Measurements from ENCODE around the gene TNPO2. TPM values are rescaled to one million over a fixed set of nuclear protein-coding genes. Genes with fewer than 3 reads are reported as not detected.

Gene TNPO2
- total RNA-seq, 4 donors from 2014 or later: 25.5 to 57.8 (median 43.5) TPM

- Histone ChIP-seq H3K36me3 (peaks cover 0 to 60% (median 26%) of the 10 kb centered on the region in 3 donors), H3K4me3 (peak overlapping the region in 2 of 4 donors; percentile 80 to 93), H3K27ac (peak overlapping the region in 2 of 4 donors; percentile 20 to 83), H3K27me3 (no peaks in the 10 kb centered on the region), H3K9me3 (no peaks in the 10 kb centered on the region), H3K4me1 (peaks cover 22 to 52% (median 30%) of the 10 kb centered on the region in 3 donors)
- intact Hi-C loops (cut with DNase I): no loop called here
- DNase-seq: peak; percentile 51
- TF ChIP-seq, protein P1, sequence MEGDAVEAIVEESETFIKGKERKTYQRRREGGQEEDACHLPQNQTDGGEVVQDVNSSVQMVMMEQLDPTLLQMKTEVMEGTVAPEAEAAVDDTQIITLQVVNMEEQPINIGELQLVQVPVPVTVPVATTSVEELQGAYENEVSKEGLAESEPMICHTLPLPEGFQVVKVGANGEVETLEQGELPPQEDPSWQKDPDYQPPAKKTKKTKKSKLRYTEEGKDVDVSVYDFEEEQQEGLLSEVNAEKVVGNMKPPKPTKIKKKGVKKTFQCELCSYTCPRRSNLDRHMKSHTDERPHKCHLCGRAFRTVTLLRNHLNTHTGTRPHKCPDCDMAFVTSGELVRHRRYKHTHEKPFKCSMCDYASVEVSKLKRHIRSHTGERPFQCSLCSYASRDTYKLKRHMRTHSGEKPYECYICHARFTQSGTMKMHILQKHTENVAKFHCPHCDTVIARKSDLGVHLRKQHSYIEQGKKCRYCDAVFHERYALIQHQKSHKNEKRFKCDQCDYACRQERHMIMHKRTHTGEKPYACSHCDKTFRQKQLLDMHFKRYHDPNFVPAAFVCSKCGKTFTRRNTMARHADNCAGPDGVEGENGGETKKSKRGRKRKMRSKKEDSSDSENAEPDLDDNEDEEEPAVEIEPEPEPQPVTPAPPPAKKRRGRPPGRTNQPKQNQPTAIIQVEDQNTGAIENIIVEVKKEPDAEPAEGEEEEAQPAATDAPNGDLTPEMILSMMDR (IDR thresholded peaks at IDR 0.05): no peak
- 74 to 78% methylated on average over 9 to 10 of the region's 10 CpGs for WGBS, 2 donors
These were observed 58.5 kb downstream of the TNPO2 start for GRCh38 chr19:12665281-12665573.

DNA sequence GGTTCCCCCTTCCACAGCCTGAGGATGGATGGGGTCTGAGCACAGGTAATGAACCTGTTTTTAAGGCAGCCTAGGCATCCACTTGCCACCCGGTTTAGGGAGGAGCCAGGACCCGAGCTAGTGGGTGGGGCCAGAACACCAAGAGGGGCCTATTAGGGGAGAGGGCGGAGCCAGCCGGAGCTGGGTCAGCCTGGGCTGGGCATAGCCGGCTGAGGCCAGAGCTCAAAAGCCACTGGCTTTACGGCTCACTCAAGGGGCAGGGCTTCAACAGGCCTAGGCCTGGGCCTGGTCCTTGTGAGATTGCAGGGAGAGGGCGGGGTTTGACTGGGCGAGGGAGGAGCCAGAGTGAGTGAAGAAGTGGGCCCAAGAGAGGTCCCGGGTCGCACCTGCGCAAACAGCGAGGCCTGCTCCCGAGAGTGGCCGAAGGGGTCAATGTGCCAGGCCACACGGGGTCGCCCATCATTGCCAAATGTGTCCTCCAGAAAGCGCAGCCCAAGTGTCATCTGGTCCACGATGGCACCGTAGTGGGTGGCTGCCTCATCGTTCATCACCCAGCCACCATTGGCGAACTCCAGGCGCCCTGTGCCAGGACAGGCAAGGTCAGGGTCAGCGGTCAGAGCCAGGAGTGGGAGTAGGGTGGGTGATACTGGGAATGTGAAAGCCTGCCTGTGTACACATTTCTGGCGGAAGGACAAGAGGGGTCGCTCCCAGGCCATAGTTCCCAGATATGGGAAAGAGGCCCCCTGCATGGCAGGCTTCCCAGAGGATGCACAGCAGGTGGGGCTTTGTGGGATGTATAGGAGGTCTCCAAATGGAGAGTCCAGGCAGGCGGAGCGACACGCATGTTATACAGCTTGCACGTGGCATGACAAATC is 59.1 kb downstream of the TNPO2 start:
- 75 to 84% methylated on average over 13 to 19 of the region's 29 CpGs for WGBS, 2 donors
- H3K4me3 ChIP-seq: no peak overlapping the region
- peaks cover 0 to 66% (median 26%) of the 10 kb centered on the region in 3 donors for H3K36me3 ChIP-seq
- intact Hi-C loops (cut with DNase I): no loop called here
- no peaks in the 10 kb centered on the region for H3K9me3 ChIP-seq
- TF ChIP-seq, protein P1 (IDR thresholded peaks at IDR 0.05): no peak
- TF ChIP-seq POLR2A (IDR thresholded peaks at IDR 0.05): no peak
- H3K27me3 ChIP-seq: no peaks in the 10 kb centered on the region
- no peak for DNase-seq
- peaks cover 19 to 48% (median 28%) of the 10 kb centered on the region in 3 donors for H3K4me1 ChIP-seq
- H3K27ac ChIP-seq: no peak overlapping the region

- H3K9me3 ChIP-seq: no peaks in the 10 kb centered on the region
- no peaks in the 10 kb centered on the region for H3K27me3 ChIP-seq
- no peak for DNase-seq
- peaks cover 0 to 93% (median 30%) of the 10 kb centered on the region in 3 donors for H3K36me3 ChIP-seq
- intact Hi-C loops (cut with DNase I): no loop called here
- WGBS, 2 donors: 92 to 93% methylated on average over 5 to 9 of the region's 12 CpGs
- H3K4me3 ChIP-seq: no peak overlapping the region
- no peak overlapping the region for H3K27ac ChIP-seq
- TF ChIP-seq, protein P1 (IDR thresholded peaks at IDR 0.05): no peak
- no peak for TF ChIP-seq POLR2A (IDR thresholded peaks at IDR 0.05)
- H3K4me1 ChIP-seq: peaks cover 0 to 19% (median 7%) of the 10 kb centered on the region in 3 donors
These were observed 62.8 kb downstream of the TNPO2 start for GRCh38 chr19:12660980-12661379.

- intact Hi-C loops (cut with DNase I): no loop called here
- TF ChIP-seq, protein P1 (IDR thresholded peaks at IDR 0.05): no peak
- no peak for TF ChIP-seq POLR2A (IDR thresholded peaks at IDR 0.05)
- no peak overlapping the region for H3K27ac ChIP-seq
- H3K36me3 ChIP-seq: peaks cover 4 to 92% (median 23%) of the 10 kb centered on the region in 3 donors
- WGBS, 2 donors: 94 to 98% methylated on average over 9 to 10 of the region's 22 CpGs
- H3K4me3 ChIP-seq: no peak overlapping the region
- no peaks in the 10 kb centered on the region for H3K27me3 ChIP-seq
- no peaks in the 10 kb centered on the region for H3K4me1 ChIP-seq
- H3K9me3 ChIP-seq: no peaks in the 10 kb centered on the region
- DNase-seq: no peak
These were observed 65.8 kb downstream of the TNPO2 start for GRCh38 chr19:12657966-12658365.

- 81 to 84% methylated on average over 29 to 30 of the region's 50 CpGs for WGBS, 2 donors
- TF ChIP-seq POLR2A (IDR thresholded peaks at IDR 0.05): no peak
- TF ChIP-seq, protein P1 (IDR thresholded peaks at IDR 0.05): no peak
- intact Hi-C loops (cut with DNase I): no loop called here
These were observed 66.7 kb downstream of the TNPO2 start for GRCh38 chr19:12656899-12657571.

More at GRCh38 chr19:12656899-12657571, 66.7 kb downstream of the TNPO2 start:
- H3K36me3 ChIP-seq: peaks cover 4 to 89% (median 15%) of the 10 kb centered on the region in 3 donors
- H3K4me3 ChIP-seq: no peak overlapping the region
- no peak overlapping the region for H3K27ac ChIP-seq
- DNase-seq: no peak
- H3K27me3 ChIP-seq: no peaks in the 10 kb centered on the region
- H3K9me3 ChIP-seq: no peaks in the 10 kb centered on the region
- no peaks in the 10 kb centered on the region for H3K4me1 ChIP-seq

Data from esophagus squamous epithelium (tissue), 5 donors.